ENCODE results near the gene DCPS. TPM values are rescaled to one million over a fixed set of nuclear protein-coding genes. Genes with fewer than 3 reads are reported as not detected.
A peak's percentile ranks its signal among the peaks of the same experiment; 100 is the strongest.
"Not testable (repeated sequence)": the region's sequence is repeated elsewhere in the genome, so short reads cannot be mapped to it uniquely, and the experiment has no call there.

Gene DCPS
- total RNA-seq, 1 donor, result 6.2 TPM

DNA sequence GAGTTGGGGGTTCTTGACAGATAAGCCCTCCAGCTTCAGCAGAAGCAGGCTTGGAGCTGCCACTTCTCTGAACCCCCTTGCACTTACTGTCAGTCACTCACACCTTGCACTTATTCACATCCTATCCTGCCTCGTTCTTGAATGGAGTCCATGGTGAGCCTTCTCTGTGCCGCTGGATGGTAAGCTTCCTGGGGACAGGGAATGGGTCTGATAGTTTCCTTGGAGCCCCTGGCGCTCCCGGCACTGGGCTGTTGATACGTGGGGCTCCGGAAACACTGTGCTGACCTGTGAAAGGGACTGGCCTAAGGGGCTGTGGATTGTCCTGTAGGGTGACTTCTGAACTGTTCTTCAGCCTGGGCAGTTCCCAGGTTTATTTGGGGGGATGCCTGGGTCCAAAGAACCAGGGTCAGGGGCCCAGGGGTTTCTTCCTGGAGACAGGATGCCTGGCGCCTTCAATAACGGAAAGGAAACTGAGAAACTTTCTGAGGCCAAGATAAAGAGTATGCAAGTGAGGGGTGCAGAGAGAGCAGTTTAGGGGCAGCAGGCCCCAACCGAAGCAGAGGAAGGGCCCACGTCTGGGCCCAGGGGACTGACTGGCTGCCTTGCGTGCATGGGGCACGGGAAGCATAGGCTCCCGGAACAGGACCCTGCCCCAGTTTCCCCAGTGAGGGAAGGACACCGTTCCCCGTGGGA is 50.9 kb downstream of the DCPS start:
- Histone ChIP-seq H3K27me3 (ENCODE audit: insufficient read depth, low read length) (no peaks in the 10 kb centered on the region), H3K4me3 (ENCODE audit: low read length) (peak overlapping the region; percentile 56), H3K9me3 (ENCODE audit: low read depth, low read length) (no peaks in the 10 kb centered on the region), H3K4me1 (ENCODE audit: insufficient read depth, low read length) (peaks cover 69% of the 10 kb centered on the region)

- Histone ChIP-seq H3K9me3 (ENCODE audit: low read depth, low read length) (no peaks in the 10 kb centered on the region), H3K4me1 (ENCODE audit: insufficient read depth, low read length) (peaks cover 67% of the 10 kb centered on the region), H3K4me3 (ENCODE audit: low read length) (peak within 1 kb of the TSS; percentile 56), H3K27me3 (ENCODE audit: insufficient read depth, low read length) (no peaks in the 10 kb centered on the region)
Observed at GRCh38 chr11:126355324-126355925, 51.6 kb downstream of the DCPS start, which contains the start of gene ST3GAL4. ST3GAL4 (plus strand) TSS chr11:126355686; CDS start chr11:126406156, 50,470 bp downstream.

DNA sequence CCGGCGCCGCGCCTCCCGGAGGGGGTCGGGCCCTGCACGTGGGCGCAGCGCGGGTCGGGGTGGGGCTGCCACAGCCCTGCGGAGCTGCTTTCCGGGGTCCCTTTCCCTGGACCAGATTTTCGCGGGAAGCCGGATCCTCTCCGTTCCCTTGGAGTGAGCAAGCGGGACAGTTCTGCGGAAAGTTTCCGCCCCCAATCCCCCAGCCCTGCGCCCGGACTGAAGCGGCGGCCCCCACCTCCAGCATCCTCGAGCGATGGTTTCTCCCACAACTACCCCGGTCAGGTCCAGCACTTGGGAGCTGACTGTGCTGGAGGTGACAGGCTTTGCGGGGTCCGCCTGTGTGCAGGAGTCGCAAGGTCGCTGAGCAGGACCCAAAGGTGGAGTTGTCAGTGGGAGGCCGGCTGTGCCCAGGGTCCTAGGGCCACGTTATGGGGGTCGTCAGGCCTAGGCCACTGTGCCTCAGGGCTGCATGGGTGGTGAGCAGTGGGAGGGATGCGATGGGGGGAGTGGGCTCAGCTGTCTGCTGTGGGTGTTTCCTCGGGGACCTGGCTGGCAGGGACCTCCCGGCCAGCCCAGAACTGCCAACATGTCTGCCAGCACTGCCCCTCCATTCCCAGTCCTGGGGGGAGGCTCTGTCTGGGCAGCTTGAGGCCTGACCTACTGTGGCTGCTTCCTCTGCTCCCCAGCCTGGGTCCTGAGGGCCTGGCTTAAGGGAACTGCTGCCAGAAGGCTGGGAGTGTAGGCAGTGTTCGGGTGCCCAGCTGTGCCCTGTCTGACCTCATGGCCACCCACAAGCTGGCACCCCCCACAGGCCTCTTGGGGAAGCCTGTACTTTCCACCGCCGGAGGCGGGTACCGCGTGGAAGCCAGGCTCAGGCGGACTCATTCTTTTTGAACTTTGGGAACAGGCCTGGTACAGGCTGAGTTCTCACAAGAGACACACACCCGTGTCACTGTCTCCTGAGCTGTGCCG is 52.4 kb downstream of the DCPS start:
- Histone ChIP-seq H3K27me3 (ENCODE audit: insufficient read depth, low read length) (no peaks in the 10 kb centered on the region), H3K4me1 (ENCODE audit: insufficient read depth, low read length) (peaks cover 59% of the 10 kb centered on the region), H3K4me3 (ENCODE audit: low read length) (peak overlapping the region; percentile 56), H3K9me3 (ENCODE audit: low read depth, low read length) (no peaks in the 10 kb centered on the region)

GRCh38 chr11:126357055-126357962 is 53.4 kb downstream of the DCPS start:
- Histone ChIP-seq H3K27me3 (ENCODE audit: insufficient read depth, low read length) (no peaks in the 10 kb centered on the region), H3K4me1 (ENCODE audit: insufficient read depth, low read length) (peaks cover 48% of the 10 kb centered on the region), H3K9me3 (ENCODE audit: low read depth, low read length) (no peaks in the 10 kb centered on the region), H3K4me3 (ENCODE audit: low read length) (peak overlapping the region; percentile 56)

DNA sequence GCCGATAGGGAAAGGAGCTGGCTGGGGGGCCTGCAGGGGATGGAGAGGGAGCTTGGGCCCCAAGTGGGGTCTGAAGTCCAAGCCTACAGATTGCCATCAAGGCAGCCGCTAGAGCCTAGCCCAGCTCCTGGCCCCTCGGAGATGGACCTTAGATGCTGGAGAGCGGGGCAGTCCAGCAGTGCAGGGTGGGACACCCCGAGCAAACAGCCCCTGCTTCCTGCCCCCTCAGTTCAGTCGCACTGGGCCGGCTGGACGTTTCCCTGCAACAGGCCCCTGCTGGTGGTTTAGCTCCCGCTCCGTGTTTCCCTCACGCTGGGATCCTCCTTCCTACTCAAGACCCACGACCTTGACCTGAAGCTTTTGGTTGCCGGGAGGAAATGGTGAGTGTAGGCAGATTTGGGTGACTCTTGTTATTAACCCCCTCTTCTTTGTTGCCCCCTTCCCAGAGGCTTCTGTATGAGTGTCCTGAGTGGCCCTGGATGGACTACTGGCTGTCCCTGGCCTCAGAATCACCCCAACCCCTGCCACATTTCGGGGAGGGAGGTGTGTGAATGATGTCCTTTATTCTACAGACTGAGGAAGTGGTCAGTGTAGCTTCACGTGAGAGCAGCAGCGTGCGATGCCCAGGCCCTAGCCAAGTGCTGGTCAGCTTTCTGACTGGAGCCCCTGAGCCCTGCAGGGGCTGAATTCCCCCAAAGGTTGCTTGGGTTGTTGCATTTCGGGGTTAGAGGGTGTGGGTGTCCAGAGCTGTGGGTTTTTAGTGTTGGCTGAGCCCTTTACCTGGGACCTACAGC is 54.3 kb downstream of the DCPS start:
- H3K4me3 ChIP-seq (ENCODE audit: low read length), result no peak overlapping the region
- H3K27me3 ChIP-seq (ENCODE audit: insufficient read depth, low read length), result no peaks in the 10 kb centered on the region
- H3K4me1 ChIP-seq (ENCODE audit: insufficient read depth, low read length), result peaks cover 39% of the 10 kb centered on the region

GRCh38 chr11:126358763-126359160 is 54.9 kb downstream of the DCPS start:
- H3K4me3 ChIP-seq (ENCODE audit: low read length), result no peak overlapping the region
- H3K4me1 ChIP-seq (ENCODE audit: insufficient read depth, low read length), result peaks cover 36% of the 10 kb centered on the region
- no peaks in the 10 kb centered on the region for H3K9me3 ChIP-seq (ENCODE audit: low read depth, low read length)
- H3K27me3 ChIP-seq (ENCODE audit: insufficient read depth, low read length), result no peaks in the 10 kb centered on the region

More for the DNA sequence above, 54.3 kb downstream of the DCPS start:
- H3K9me3 ChIP-seq (ENCODE audit: low read depth, low read length), result no peaks in the 10 kb centered on the region

GRCh38 chr11:126359431-126360048 is 55.7 kb downstream of the DCPS start:
- Histone ChIP-seq H3K4me1 (ENCODE audit: insufficient read depth, low read length) (peaks cover 32% of the 10 kb centered on the region), H3K4me3 (ENCODE audit: low read length) (no peak overlapping the region), H3K9me3 (ENCODE audit: low read depth, low read length) (no peaks in the 10 kb centered on the region), H3K27me3 (ENCODE audit: insufficient read depth, low read length) (no peaks in the 10 kb centered on the region)

DNA sequence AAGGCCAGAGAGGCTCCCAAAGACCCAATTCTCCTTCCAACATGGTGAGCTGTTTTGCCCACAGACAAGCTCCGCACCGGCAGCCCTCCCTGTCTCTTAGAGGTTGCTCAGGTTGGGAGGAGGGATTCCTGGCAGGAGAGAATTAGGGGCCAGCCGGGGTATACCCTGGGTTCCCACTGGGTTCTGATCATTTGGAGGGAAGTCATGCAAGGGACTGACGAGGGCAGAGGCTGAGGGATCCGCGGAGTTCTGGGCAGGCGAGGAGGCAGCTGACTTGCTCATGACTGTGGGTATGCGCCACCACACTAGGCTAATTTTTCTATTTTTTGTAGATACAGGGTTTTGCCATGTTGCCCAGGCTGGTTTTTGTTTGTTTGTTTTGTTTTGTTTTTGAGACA is 56.2 kb downstream of the DCPS start:
- no peaks in the 10 kb centered on the region for H3K9me3 ChIP-seq (ENCODE audit: low read depth, low read length)
- no peak overlapping the region for H3K4me3 ChIP-seq (ENCODE audit: low read length)
- H3K4me1 ChIP-seq (ENCODE audit: insufficient read depth, low read length), result peaks cover 26% of the 10 kb centered on the region
- H3K27me3 ChIP-seq (ENCODE audit: insufficient read depth, low read length), result no peaks in the 10 kb centered on the region

DNA sequence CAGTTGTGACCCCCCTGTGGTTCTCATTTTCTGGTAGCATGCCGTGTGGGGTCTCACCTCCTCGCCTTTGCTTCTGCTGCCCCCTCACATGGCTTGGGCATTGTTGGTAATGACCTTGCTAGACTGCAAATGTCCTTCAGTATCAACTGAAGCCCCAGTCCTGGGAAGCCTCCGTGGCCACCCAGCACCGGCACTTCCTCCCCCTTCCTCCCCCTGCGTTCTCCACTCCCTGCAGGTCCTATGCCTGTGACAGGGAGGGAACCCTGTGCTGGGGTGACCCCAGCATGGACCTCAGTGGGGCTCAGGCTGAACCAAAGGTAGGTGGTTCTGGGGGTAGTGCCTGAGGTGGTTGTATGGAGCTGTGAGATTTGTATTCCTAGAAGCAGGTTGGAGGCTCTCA is 57.5 kb downstream of the DCPS start:
- H3K9me3 ChIP-seq (ENCODE audit: low read depth, low read length), result no peaks in the 10 kb centered on the region
- H3K4me1 ChIP-seq (ENCODE audit: insufficient read depth, low read length), result peaks cover 20% of the 10 kb centered on the region
- H3K27me3 ChIP-seq (ENCODE audit: insufficient read depth, low read length), result no peaks in the 10 kb centered on the region
- H3K4me3 ChIP-seq (ENCODE audit: low read length), result no peak overlapping the region

DNA sequence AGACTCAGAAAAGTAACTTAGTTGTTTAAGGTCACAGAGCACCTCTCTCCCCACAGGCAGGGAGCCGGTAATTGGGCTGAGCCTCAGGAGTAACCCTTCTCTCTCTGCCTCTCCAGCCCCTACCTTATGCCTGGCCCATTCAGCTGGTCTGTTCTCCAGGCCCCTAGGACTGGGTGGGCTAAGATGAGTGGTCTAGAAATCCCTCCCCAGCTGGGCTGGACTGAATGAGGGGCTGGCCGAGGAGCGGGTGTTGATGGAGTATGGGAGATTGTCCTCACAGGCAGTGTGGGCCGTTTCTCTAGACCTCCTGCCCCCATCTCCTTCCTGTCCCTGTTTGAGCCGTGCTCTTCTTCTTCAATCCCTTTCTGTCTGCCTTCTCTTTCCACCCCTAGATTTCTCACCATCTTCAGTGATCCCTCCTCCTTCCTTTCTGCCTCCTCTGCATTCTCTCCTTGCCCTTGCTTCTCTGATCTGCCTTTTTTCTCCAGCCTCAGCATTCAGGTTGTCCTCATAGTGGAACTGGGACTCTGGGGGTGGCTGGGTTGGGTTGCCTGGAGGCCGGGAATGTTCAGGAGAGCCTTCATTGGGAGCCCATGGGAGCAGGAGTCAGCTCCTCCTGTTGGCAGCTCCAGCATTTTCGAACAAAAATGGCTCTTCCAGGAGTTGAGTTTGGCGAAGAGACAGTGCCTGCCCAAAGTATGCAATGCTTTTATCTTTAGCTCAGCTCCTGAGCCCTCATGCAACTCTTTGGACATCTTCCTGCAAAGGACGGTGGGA is 59.2 kb downstream of the DCPS start:
- Histone ChIP-seq H3K4me1 (ENCODE audit: insufficient read depth, low read length) (peaks cover 14% of the 10 kb centered on the region), H3K9me3 (ENCODE audit: low read depth, low read length) (no peaks in the 10 kb centered on the region), H3K27me3 (ENCODE audit: insufficient read depth, low read length) (no peaks in the 10 kb centered on the region), H3K4me3 (ENCODE audit: low read length) (no peak overlapping the region)

DNA sequence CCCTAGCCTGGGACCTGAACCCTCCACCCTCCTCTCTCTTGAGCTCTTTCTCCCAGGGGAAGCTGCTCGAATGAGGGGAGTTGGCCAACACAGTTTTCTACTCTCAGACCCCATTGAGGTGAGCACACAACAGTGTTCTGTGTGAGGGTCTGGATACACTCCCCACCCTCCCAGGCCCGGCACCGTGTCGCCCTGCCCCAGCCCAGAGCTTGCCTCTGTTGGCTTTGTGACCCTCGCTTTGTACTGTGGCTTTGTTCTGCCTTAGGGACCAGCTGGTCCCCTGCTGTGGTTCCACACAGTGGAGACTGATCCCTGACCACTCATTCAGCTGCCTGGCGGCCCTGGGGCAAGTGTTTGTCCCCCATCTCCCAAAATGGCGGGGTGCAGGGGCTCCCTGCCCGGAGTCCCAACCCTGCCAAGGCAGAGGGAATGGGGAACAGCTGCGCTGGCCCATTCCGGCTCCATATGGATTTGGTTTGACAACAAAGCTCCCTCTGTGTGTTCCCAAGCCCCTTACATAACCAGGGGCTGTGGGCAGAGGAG is 59.9 kb downstream of the DCPS start:
- H3K4me3 ChIP-seq (ENCODE audit: low read length), result no peak overlapping the region
- no peaks in the 10 kb centered on the region for H3K9me3 ChIP-seq (ENCODE audit: low read depth, low read length)
- peaks cover 21% of the 10 kb centered on the region for H3K4me1 ChIP-seq (ENCODE audit: insufficient read depth, low read length)
- no peaks in the 10 kb centered on the region for H3K27me3 ChIP-seq (ENCODE audit: insufficient read depth, low read length)

GRCh38 chr11:126364735-126365134 is 60.9 kb downstream of the DCPS start:
- not testable (repeated sequence) for H3K9me3 ChIP-seq (ENCODE audit: low read depth, low read length); H3K4me3 ChIP-seq (ENCODE audit: low read length); H3K27me3 ChIP-seq (ENCODE audit: insufficient read depth, low read length)
- peaks cover 28% of the 10 kb centered on the region for H3K4me1 ChIP-seq (ENCODE audit: insufficient read depth, low read length)

DNA sequence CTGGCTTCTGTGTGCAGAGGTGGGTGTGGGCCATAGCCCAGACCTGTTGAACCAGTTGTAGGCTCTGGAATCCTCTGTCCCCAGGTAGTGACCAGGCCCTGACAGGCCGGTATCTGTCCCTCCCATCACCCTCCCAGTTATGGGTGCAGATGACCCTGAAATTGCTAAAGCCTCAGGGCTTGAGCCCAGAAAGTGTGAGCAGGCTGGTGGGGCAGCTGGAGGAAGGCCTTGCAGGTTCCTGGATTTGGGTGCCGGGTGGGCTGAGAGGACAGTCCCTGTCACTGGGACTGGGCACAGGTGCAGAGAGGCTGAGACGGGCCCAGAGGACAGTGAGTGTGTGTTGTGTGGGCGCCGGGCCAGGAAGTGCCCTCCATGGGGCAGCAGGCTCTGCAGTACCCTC is 61.6 kb downstream of the DCPS start:
- not testable (repeated sequence) for H3K9me3 ChIP-seq (ENCODE audit: low read depth, low read length); H3K4me3 ChIP-seq (ENCODE audit: low read length); H3K27me3 ChIP-seq (ENCODE audit: insufficient read depth, low read length)
- peaks cover 28% of the 10 kb centered on the region for H3K4me1 ChIP-seq (ENCODE audit: insufficient read depth, low read length)
